NK-92 treated with Interleukin-12 subunit alpha and Interleukin-12 subunit beta, amount 100 ng/mL, for 24 hours (cell line): Measurements from ENCODE around the gene CFAP54.
"Not testable (repeated sequence)": the region's sequence is repeated elsewhere in the genome, so short reads cannot be mapped to it uniquely, and the experiment has no call there.

Experiments
- DNase-seq: peaks from one replicate; lab custom pipeline; 2025; lab: John Stamatoyannopoulos, UW

Gene CFAP54, protein sequence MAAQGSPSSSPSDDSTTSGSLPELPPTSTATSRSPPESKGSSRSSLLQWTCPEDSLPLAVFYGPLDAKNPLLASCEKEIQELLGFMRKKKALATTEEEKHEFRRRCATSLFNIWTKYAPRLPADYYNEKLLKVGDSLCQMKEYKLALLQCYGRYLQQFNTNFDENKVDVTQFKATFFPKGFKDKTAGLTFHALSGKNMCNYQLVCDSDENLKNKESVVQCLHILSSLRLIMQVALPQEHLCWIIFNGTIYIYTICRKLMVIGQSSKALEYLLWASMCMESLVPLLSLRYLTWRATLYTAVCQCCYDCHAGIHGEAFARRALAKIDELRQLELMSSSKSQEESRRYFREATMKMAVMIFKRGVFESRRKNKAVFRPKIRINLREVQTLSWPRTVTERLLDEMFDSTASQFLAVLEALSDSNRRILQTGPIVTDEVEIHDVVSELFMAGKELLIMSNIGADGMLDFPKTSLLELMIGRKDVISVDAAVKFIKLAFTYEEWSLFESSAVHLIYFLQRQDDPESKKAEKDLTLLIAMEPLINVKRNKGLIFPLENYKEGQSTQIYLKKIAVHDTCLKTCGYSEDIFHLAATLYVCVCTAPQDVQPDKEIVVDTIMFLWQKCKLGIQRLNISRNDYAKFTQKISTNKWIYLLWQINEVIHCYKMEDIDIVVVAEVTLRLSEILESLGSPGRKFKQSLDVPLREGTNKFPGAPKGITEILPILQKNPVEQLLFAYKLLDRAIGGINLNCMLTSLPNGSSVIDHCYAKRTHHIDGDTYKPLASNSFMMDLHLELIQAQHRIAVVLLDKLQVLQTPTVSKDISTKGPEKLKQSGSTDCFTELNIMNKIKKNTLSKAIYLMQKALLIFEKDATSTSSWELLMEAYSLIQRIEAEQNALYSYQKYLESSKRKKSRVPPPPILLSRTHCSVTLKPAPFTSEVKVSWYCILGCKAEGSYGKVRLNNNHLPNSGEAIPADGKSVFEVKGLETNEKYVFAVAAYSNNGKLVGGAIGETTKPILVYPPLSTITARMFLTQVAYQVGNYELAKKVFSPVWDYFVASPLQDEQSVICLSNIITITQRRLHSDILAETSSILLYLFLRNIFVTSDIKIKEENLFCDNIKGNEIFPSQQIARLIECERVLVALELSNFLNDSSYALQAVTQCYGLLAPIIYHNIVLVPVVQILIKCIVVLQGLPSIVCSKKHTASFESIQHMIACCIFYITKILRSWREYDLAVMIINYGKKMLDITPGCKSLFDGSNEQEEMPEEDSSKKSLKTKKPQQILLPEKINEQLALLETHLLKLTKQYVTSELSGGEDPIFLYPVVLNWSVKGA (N-terminal part only)

DNA sequence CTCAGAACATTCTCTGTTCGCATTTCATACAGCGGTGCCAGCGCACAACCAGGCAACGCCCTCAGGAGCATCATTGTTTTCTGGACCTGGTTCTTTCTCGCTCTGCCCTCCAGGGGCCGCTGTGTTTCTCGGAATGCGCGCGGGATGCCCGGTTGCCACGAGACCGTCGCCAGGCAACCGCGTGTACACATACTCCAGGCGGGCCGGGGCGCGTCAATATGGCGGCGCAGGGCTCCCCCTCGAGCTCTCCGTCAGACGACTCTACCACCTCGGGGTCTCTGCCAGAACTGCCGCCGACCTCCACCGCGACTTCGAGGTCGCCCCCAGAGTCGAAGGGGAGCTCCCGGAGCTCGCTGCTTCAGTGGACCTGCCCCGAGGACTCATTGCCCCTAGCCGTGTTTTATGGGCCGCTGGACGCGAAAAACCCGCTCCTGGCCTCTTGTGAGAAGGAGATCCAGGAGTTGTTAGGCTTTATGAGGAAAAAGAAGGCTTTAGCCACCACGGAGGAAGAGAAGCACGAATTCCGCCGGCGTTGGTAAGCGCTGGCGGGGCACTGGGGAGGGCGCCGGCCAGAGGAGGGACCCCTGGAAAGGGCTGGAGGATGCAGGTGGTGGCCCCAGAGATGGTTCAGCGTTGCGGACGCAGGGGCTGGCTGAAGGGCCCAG lies at the start of gene CFAP54:
TSS of gene CFAP54 (plus strand) at position 186 of the 665 bp plus-strand sequence. CDS start at position 219, 33 bp downstream.
- DNase-seq, result peak; percentile 83

DNA sequence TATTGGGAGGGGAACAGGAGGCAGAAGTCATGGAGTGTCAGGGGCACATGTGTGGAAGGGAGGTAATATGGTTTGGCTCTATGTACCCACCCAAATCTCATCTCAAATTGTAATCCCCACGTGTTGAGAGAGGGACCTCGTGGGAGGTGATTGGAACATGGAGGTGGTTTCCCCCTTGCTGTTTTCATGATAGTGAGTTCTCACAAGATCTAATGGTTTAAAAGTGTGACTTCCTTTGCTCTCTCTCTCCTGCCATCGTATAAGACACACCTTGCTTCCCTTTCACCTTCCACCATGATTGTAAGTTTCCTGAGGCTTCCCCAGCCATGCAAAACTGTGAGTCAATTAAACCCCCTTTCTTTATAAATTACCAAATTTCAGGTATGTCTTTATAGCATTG lies 47.6 kb upstream of the CFAP54 start:
- no peak for DNase-seq

DNA sequence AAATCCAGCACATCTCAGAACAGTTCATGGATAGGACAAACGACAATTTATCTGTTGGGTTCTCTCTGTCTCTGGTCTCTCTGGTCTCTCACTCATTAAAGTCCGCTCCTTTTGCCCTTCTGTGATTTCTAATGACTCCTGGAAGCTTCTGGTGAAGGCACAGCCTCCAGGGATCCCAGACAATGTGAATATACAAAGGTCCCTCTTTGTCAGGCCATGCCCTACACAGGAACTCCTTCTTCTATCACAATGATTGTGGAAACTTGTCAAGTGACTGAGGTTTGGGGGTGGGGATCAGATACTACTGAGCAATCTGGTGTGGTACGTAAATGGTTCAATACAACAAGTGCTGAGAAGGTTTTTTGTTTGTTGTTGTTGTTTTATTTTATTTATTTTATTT lies 46.5 kb upstream of the CFAP54 start:
- no peak for DNase-seq

DNA sequence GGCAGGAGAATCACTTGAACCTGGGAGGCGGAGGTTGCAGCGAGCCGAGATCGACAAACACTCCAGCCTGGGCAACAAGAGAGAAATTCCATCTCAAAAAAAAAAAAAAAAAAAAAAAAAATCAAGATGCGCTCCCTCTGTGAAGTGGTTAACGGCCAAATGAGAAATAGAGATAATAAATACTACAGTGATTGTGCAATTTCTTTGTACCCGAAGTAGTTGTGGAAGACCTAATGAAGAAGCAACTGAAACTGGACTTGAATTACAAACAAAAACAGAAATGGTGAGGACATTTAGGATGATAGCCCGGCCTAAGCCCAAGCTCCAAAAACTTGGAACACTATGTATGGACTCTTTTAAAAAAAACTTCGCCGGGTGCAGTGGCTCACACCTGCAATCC lies 45.0 kb upstream of the CFAP54 start:
- DNase-seq, result no peak

DNA sequence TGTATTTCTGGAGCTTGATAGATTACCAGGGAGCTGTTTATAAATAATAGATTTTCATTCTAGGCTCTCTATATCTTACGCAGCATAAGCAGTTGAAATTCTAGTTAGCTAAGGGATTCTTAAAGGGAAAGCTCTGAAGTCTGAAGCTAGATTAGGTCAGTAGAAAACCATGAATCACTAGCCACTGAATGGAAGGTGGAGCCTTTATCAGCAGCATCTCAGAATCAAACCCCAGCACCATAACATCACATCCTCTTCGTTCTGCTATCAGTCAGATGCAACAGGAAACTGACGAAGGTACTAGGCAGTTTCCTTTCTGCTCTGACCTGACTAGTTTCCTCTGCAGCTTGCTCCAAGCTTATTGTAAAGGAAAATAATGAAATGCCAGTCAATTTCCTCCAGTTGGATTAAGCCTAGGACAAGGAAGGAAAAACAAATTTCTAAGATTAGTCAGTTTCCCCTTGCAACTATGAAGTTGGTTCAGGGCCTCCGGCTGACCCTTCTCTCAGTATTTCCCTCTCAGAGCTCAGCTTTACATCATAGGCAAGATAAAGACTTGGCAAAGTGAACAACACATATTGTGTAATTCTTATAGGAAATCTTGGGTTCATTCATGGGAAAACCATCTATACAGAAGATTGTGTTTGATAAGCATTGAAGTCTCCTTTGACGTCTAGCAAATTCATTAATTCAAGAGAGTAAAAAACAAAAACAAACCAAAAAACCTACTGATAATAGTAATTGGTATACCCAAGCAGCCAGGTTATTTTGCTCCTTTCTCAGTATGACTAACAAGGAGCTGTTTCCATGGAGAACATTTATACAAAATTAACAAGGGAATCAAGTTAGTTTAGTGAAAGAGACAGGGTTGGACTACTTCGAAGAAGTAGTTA lies 43.4 kb upstream of the CFAP54 start:
- DNase-seq, result peak; percentile 14

DNA sequence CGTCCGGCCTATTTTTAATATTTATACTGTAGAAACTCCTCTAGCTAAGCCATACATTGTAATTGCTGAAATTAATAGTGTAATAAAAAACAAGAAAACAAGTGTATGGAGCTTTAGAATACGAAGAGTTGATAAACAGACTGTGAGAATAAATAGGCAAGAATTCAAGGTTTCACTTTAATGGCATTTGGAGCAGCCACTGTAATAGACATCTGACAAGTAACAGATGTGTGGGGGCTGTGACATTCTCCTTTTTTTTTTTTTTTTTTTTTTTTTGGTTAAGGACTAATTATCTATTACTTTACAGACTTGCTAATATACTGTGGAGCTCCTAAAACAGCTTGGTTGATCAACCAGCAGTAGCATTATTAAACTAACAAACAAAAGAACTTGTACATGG lies 42.1 kb upstream of the CFAP54 start:
- DNase-seq, result no peak

DNA sequence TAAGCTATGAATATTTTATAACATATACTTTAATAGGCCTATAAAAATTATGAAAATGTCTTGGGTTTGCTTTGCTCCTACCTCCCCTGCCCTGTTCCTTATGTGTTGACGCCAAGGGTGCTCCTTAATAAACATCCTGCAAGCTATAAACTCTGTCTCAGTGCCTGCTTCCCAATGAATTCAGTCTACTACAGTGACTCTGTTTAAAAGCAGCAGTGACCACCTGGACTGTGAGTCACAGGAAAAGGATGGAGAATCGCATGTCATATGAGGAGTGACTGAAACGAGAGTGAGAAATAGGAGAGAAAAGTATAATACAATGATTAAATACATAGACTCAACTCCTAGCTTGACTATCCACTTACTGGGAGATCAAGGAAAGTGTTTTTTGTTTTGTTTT lies 41.1 kb upstream of the CFAP54 start:
- DNase-seq, result no peak

DNA sequence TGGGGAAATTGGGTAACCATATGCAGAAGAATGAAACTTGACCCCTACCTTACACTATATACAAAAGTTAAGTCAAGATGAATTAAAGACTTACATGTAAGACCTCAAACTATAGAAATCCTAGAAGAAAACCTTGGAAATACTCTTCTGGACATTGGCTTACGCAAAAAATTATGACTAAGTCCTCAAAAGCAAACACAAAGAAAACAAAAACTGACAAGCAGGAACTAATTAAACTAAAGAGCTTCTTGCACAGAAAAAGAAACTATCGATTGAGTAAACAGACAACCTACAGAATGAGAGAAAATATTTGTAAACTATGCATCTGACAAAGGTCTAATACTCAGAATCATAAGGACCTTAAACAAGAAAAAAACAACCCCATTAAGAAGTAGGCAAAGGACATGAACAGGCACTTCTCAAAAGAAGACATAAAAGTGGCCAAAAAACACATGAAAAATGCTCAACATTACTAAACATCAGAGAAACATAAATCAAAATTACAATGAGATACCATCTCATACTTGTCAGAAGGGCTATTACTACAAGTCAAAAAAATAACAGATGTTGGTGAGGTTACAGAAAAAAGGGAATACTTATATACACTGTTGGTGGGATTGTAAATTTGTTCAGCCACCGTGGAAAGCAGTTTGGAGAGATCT lies 37.0 kb upstream of the CFAP54 start:
- DNase-seq, result no peak

DNA sequence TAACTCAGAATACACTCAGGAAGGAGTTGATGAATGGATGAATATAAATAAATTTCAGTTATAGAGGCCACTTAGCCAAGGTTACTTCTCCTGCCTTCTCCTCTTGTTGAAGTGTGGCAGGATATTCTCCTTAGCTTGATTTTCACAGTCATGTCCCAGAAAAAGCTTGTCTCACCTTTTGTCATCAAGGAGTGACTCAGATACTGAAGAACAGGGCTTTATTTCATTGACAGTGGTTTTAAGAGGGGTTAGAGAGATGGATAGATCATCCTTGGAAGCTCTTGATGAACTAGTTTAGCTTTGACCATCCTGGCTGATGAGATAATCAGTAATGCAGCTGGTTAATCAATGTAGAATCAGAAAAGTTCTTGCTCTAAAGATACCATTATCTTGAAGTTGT lies 35.0 kb upstream of the CFAP54 start:
- no peak for DNase-seq

DNA sequence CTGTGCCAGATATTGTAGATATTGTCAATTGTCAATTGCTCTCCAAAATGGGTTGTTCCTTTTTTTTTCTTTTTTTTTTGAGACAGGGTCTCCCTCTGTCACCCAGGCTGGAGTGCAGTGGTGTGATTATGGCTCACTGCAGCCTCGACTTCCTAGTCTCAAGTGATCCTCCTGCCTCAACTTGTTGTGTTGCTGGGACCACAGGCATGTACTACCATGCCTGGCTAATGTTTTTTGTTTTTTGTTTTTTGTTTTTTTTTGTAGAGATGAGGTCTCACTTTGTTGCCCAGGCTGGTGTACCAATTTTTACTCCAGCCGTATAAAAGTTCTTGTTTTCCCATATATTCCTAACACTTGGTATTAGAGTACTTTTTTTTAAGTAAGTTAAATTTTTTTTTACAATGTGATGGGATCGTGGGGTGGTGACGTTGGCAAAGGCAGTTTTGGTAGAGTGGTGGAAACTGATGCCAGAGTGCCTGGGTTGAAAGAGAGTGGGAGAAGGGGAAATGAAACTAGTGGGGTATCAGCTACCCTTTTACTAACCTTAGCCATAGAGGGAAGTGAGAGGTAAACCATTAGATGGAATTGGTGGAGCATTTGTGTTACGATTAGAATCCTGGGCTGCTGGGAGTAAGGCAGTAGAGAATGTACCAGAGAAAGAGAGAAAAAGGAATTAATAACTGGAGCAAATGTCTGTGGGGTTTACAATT lies 33.0 kb upstream of the CFAP54 start:
- DNase-seq, result no peak

DNA sequence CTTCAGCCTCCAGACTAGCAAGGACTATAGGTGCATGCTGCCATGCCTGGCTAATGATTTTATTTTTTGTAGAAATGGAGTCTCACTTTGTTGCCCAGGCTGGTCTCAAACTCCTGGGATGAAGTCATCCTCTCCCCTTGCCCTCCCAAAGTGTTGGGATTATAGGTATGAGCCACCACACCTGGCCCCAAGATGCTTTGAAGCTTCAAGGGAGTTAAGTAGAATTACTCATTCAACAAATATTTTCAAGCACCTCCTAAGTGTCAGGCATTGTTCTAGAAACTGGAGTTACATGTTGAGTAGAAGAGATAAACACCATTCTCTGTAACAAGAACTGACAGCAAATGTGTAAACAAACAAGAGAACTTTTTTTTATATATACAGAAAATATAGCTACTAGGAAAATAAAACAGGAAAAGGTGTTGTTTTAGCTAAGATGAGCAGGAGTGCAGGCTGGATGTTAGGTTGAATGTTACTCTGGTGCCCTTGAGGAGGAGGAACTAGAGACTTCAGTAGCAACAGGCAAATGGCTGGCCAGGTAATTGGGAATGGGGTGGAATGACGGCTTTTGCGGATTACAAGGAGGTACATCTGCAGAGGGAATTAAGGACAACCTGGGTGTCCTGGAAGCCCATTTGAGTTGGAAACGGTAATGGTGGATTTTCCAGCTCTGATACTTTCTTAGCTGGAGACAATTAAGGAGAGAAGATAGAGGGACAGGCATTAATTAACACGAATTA lies 32.0 kb upstream of the CFAP54 start:
- DNase-seq, result no peak

DNA sequence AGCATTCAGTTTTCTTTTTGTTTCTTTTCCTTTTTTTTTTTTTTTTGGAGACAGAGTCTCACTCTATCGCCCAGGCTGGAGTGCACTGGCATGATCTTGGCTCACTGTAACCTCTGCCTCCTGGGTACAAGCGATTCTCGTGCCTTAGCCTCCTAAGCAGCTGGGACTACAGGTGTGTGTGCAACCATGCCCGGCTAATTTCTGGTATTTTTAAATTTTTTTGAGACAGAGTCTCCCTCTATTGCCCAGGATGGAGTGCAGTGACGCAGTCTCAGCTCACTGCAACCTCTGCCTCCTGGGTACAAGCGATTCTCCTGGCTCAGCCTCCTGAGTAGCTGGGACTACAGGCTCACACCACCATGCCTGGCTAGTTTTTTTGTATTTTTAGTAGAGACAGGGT lies 30.1 kb upstream of the CFAP54 start:
- not testable (repeated sequence) for DNase-seq

DNA sequence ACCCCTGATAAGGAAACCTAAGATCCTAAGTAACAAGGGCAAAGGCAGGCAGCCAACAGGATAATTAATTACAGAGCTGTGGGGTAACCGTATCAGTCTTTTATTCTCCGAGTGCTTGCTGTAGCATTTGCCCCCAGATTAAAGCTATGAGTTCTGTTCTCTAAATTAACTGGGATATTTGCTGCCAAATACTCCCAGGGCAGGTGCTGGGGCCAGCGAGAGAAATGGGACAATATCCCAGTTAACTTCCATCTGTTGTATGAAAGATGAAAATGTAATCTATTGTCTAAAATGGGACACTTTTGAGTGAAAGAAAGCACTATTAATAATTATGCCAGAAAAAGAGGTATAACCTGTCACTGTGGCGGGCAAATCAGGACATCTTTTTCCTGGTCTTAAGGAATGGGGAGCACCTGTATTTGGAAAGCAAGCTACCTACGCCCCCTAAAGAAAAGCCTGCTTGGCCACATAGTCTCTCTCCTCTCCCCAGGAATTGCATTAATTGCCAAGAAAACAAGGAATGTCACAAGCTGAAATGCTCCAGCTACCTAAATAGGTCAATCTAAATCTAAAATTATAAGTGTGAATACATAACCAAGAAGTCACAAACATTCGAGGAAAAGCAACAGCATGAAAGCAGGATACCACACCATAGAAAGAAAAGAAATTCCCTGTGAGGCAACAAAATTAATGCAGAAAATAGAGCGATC lies 26.7 kb upstream of the CFAP54 start:
- DNase-seq, result no peak

DNA sequence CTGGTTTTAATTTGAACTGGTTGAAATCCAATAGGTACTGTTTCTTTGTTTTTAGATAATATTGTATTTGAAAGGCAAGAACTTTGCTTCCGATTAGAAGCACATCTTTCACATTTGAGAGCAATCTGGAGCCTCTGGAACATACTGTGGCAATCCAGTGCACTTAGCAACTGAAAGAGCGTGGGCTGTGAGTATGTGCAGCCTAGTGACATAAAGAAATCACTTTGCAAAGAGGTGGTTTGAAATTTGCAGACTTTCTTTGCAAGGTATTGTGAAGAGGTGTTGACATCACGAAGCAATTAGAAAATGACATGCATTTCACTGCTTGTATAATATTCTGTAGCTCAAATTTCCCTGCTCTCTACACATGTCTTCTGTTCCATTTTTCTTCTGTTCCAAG lies 23.5 kb upstream of the CFAP54 start:
- DNase-seq, result no peak

DNA sequence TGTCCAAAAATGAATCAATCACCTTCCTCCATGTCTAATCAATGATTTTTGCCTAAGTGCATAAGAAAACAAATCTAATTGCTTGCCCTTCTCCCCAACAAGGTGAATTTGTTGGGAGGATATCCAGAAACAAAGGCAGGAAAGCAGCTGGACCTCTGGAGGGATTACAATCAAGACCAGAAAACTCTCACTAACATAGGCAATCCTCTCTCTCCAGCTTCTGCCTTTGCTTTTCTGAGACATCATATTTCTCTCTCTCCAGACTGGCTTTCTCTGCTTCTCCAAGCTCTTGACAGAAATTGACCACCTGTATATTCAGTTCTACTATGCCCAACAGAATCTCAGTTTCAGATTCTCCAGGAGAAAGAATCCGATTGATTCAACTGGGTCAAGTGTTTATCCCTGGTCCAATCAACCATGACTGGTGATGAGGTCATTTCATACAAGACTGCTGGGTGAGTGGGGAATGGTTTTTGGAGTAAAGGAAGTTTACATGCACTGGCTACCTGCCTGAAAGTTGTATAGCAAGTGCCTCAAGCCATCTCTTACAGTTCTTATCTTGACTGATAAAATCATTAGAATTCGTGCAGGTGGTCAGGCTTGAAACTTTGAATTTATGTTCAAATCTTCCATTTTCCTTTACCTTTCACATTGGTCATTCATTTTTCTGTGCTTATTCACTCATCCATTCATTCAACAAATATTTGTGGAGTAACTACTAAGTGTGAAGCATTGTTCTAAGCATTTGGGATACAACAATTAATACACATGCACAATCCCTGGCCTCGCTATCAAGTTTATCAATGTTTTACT lies 22.2 kb upstream of the CFAP54 start:
- no peak for DNase-seq

DNA sequence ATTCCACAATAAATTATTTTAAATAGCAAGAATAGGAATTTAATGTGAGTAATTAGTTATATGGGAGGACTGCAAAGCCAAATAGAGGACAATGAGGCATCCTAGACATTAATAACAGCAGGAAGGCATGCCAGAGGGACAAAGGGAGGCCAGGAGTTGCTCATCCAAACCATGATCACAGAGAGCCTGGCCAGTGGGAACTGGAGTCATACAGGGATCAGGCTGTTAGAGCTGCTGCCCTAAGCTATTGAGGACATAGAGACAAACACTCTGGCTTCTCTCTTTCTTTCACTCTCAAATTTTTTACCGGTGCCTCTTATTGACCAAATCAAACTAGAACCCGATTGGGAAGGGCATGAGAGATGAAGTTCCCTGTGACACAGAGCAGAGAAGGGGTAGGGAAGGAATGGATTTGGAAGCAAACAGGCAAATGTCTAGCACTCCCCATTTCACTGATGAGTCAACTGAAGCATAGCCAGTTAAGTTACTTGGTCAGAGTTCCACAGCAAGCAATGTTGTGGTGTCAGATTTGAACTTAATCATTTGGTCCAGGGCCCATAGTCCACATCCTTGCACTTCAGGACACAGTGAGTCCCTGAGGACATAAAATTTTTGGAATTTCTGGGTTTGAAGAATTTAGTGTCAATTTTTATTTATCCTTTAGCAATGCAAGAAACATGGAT lies 17.9 kb upstream of the CFAP54 start:
- DNase-seq, result no peak

DNA sequence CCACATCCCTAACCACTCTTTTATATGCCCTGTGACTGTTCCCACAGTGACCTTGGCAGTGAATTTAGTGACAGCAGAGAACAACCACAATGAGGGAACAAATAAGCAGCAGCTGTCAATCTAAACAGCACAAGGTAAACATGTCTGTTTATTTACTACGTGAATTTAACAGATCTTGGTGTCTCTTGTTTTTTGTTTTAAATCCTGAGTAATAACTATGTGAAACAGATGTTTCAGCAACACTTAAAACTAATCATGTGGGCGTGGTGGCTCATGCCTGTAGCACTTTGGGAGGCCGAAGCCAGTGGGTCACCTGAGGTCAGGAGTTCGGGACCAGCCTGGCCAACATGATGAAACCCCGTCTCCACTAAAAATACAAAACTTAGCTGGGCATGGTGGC lies 17.0 kb upstream of the CFAP54 start:
- no peak for DNase-seq
